HTR-8/SVneo (cell line): ENCODE data around the gene IRAK3.
"Not testable (repeated sequence)": the region's sequence is repeated elsewhere in the genome, so short reads cannot be mapped to it uniquely, and the experiment has no call there.

Source experiments
- DNase-seq: peaks from one replicate; pipeline ENCODE4 v3.0.0; 2011; ENCODE audit warnings: low spot score, mixed read lengths; ENCODE audit not compliant: insufficient read length
- FAIRE-seq: peaks from 2 replicates; lab custom pipeline; 2011; peaks lifted over from hg19 to GRCh38; lab: Jason Lieb, UNC

The IRAK3 gene

DNA sequence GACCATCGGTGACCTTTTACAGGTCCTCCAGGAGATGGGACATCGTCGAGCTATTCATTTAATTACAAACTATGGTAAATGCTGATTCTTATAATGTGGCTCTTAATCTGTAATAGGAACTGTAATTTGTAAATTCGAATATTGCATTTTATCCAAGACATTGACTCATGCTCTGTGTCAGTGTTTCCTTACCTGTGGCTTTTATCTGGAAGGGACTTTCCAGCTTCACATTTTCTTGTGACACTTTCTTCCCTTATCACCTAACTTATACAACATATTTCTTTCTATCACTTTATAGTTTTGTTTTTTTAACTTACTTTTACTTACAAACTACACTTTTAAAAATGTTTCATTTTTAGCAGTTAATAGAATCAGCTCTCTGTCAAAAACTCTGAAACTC lies 14.8 kb downstream of the IRAK3 start:
- FAIRE-seq = no peak
- DNase-seq = no peak

DNA sequence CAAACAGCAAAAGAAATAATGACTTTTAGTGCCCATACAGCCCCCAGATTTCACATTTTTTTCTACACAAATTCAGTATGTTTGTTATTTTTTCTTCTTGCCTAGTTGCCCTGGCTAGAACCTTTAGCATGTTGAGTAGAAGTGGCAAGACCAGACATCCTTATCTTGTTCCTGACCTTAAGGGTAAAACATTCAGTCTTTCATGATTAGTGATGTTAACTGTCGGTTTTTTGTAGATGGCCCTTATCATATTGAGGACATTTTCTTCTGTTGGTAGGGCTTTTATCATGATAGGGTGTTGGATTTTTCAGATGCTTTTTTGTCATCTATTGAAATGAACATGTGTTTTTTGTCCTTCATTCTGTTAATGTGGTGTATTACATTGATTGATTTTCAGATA lies 17.1 kb downstream of the IRAK3 start:
- DNase-seq (no peak), FAIRE-seq (no peak)

- FAIRE-seq (no peak), DNase-seq (no peak)
Measured at GRCh38 chr12:66210840-66211239, 21.8 kb downstream of the IRAK3 start.

- not testable (repeated sequence) for DNase-seq, FAIRE-seq
Measured at GRCh38 chr12:66211573-66211972, 22.6 kb downstream of the IRAK3 start.

DNA sequence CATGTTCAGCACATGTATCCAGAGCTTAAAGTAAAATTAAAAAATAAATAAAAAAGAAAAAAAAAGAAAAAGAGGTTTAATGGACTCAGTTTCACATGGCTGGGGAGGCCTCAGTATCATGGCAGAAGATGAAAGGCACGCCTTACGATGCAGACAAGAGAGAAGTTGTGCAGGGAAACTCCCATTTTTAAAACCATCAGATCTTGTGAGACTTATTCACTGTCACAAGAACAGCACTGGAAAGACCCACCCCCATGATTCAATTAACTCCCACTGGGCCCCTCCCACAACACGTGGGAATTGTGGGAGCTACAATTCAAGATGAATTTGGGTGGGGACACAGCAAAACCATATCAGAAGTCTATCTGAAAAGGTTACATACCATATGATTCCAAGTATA lies 24.0 kb downstream of the IRAK3 start:
- not testable (repeated sequence) for FAIRE-seq, DNase-seq

DNA sequence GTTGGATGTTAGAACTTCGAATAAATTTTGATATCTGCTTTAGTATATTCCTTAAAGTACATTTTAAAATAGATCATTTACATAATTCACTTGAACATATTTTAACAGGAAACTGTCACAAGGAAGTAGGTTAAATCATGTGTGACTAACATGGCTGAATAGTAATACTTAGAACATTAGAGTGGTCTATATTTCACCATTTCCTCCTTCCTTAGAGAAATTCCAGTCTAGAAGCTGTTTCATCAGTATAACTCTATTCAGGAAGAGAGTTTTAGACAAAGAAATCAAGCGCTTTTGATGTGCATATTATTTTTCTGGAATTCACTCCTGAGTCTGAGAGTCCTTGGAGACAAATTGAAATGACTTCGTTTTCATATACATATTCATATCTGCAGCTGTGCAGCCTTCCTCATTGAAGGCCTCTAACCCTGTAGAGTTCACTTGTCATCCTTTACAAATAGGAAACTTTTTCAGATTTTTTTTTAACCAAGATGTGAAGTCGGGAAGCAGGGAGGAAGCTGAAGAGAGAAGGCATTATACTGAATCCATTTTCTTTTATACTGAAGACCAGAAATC lies 28.4 kb downstream of the IRAK3 start:
- FAIRE-seq = no peak
- DNase-seq = no peak

DNA sequence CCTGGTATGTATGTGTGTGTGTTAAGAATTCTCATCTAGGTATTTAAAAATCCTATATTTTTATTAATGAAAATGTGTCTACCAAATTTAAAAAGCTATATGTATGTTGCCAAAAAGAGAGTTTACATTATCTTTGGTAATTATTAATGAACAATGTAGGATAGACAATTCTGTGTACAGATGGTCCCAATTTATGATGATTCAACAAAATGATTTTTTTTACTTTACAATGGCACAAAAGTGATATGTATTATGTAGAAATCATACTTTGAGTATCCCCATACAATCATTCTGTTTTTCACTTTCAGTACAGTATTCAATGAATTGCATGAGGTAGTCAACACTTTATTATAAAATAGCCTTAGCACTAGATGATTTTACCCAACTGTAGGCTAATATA lies 39.4 kb downstream of the IRAK3 start:
- FAIRE-seq (no peak), DNase-seq (no peak)

GRCh38 chr12:66232263-66232662 lies 43.2 kb downstream of the IRAK3 start:
- DNase-seq = no peak
- no peak for FAIRE-seq

DNA sequence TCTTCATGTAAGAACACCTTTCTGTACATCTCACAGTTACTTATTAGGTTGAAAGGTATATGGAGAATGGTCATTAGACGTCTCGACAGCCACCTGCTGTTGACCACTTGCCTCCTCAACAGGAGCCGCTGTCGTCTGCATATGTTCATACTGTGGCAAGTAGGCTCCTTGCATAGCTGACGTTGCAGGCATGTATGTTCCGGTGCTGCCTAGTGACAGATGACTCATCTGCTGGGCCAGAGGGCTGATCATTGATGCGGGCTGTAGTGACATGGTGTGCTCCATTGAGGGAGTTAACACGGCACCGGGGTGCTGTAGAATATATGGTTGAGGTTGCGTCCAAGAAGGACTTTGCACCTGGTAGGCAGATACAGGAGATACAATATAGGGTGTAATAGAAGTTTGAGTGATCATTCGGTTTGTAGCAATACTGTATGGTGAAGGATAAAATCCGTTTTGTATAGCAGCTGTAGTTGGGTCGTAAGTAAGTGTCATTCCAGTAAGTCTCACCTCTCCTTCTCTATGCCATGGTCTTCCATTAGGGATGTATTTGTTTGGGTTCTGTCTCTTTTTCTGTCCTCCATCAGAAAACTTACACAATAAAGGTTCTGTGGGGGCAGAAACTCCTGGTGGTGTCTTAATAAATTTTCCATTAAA lies 45.2 kb downstream of the IRAK3 start:
- not testable (repeated sequence) for DNase-seq
- FAIRE-seq = peak; percentile 66

GRCh38 chr12:66234773-66235625 lies 46.0 kb downstream of the IRAK3 start:
- DNase-seq (peak; percentile 8), FAIRE-seq (peak; percentile 83)

GRCh38 chr12:66235626-66236281 lies 46.7 kb downstream of the IRAK3 start:
- DNase-seq = peak; percentile 49
- no peak for FAIRE-seq

- not testable (repeated sequence) for FAIRE-seq, DNase-seq
Measured at GRCh38 chr12:66236282-66236675, 47.3 kb downstream of the IRAK3 start.

DNA sequence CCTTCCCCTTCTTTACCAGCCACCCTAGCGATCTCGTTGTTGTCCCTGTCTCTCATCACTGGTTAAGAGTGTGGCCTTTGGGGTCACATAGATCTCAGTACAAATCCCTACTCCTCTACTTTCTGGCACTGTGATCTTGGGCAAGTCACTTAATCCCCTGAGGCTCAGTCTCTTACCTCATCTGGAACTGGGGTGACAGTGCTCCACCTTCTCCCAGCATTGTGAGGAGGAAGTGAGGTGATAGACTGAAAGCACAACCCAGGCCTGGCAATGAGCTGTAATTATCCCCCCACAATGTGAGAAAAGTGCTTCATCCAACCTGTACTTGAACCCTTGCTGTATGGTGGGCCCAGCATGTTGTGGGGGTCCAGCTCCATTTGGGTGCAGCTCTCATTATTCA lies 48.0 kb downstream of the IRAK3 start:
- no peak for FAIRE-seq
- DNase-seq = no peak

- DNase-seq (no peak), FAIRE-seq (no peak)
Measured at GRCh38 chr12:66237505-66238175, 48.6 kb downstream of the IRAK3 start.

GRCh38 chr12:66239295-66239694 lies 50.3 kb downstream of the IRAK3 start:
- no peak for FAIRE-seq
- DNase-seq = no peak

DNA sequence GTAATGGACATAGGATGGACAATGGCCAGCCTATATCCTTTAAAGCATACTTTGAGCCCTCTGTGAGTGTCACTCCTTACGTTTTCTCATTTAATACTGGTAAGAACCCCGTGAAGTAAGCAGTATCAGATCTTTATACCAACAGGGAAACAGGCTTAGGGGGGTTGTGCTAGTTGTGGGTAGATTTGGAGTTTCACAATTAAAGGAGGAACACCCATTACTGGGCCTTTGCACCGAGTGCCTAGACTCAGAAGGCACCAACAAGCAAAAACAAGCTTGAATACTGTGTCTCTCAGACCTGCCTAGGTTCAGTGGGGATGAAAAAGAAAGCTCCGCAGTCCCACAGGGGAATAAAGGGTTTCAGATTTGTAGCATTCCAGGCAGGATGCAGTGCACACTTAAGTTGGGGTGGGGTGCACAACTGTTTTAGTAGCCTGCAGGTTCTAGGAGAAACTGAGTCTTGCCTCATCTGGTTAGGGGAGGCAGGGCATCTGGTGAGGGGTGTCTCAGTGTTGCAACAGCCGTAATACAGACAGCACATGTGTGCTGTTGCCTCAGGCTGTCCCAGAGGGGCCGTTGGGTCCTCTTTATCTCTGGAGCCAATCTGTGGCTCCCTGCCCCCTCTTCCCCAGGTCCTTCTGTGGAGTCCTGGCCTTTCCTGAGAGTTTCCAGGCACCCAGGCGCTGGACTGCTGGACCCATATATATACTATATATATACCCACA lies 51.2 kb downstream of the IRAK3 start:
- FAIRE-seq = no peak

GRCh38 chr12:66241061-66242043 lies 52.3 kb downstream of the IRAK3 start:
- FAIRE-seq = no peak
- DNase-seq = peak; percentile 25

More for the DNA sequence above, 51.2 kb downstream of the IRAK3 start:
- no peak for DNase-seq

GRCh38 chr12:66242311-66242710 lies 53.3 kb downstream of the IRAK3 start:
- DNase-seq (no peak), FAIRE-seq (no peak)
